Measurements from ENCODE around the gene TSPAN4.

Gene TSPAN4, protein sequence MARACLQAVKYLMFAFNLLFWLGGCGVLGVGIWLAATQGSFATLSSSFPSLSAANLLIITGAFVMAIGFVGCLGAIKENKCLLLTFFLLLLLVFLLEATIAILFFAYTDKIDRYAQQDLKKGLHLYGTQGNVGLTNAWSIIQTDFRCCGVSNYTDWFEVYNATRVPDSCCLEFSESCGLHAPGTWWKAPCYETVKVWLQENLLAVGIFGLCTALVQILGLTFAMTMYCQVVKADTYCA

DNA sequence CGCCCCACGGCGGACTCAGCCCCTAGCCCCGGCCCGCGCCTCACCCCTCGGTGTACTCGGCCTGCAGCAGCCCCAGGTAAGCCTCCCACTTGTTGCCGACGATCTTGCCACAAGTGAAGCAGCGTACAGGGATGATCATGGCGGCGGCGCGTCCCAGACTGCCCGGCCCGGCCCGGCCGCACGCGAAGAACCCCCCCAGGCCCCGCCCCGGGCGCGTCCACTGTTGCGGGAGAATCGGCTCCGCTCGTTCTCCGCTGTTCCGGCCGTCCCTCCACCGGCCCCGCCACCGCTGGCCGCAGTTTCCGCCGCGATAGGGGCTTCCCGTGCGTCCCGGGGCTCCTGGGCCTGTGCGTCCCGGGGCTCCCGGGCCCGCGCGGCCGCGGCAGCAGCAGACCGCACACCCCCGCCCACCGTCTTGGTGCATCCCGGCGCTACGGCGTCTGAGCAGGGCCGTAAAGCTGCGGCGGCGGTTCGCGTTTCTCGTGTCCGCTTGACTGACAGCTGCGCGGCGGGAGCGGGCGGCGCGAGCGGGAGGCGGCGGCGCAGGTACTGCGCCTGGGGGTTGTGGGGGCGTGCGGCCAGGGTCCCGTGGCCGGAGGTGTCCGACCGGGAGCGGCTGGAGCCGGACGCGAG lies at the start of gene TSPAN4, which contains the start of gene POLR2L:
TSS of gene TSPAN4 (plus strand) at position 483 of the 633 bp plus-strand sequence. CDS start 7,453 bp downstream, outside the sequence.
TSS of gene POLR2L (minus strand) at position 160 of the 633 bp plus-strand sequence. CDS start at position 139, 21 bp downstream.
- peak; percentile 70 to 73 for DNase-seq (ENCODE audit: low read depth in 2 of 2, low spot score in 1 of 2)

DNA sequence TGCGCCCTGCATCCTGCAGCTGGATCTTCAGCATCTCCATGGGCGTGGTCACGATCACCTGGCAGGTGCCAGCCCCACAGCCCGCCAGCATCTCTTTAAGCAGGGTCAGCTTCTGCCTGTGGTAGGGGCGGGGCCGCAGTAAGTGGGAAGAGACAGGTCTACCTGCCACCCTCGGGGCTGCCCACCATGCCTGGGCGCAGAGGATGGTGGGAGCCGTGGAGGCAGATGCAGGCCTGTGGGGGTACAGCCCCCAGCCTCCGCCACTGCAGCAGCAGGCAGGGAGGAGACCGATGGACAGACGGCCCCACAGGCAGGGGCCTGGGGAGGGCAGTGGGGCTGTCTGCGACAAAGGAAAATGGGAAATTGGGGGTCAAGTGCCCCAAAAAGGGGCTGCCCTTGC lies 49.8 kb upstream of the TSPAN4 start:
- DNase-seq (ENCODE audit: low read depth in 2 of 2, low spot score in 1 of 2), result no peak

DNA sequence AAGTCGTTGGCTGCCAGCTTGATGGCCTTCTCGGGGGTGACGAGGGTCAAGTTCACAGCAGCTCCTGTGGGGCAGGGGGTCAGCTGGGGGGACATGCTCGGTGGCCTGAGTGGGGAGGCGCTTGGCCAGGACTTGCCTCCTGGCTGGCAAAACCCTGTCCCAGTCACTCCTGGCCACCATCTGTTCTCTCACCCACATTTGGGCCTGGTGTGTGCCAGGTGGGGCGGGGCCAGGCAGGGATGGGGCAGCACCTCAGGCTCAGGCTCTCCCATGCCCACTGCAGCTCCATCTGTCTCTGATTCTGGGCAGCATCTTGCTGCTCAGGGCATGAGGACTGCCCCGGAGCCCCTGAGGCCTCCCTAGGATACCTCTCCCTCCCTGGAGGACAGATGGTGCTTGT lies 49.1 kb upstream of the TSPAN4 start:
- no peak for DNase-seq (ENCODE audit: low read depth in 2 of 2, low spot score in 1 of 2)

DNA sequence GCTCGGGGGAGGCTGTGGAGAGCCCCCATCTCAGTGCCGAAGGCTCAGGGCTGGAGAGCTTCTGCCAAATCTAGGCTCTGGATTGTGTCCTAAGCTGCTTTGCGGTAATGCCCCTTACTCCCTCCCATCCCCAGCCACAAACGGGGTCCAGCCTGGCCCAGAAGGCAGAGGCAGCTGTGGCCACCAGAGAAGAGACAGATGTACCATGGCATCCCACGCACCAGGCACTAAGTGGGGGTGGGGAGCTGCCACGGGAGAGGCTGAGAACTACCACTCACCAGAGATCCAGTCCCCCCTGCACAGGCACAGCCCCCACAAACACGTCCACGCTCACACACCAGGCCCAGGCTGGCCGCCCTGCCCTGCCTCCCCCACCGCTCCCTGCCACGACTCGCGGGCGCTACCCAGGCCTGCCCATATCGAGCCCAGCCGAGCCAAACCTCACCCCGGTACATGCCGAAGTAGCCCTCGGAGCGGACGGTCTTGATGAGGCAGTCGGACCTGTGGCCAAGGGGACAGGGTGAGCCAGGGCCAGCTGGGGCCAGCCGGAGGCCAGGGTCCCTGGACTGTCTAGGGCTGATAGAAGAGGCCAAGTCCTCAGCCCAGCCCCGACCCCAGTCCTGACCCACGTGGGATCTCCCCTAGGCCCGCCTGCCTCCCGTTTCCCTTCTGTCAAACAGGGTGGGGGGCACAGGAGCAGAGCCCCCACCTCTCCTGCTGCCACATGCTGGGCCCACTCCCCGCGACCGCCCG lies 48.5 kb upstream of the TSPAN4 start:
- DNase-seq (ENCODE audit: low read depth in 2 of 2, low spot score in 1 of 2), result no peak

DNA sequence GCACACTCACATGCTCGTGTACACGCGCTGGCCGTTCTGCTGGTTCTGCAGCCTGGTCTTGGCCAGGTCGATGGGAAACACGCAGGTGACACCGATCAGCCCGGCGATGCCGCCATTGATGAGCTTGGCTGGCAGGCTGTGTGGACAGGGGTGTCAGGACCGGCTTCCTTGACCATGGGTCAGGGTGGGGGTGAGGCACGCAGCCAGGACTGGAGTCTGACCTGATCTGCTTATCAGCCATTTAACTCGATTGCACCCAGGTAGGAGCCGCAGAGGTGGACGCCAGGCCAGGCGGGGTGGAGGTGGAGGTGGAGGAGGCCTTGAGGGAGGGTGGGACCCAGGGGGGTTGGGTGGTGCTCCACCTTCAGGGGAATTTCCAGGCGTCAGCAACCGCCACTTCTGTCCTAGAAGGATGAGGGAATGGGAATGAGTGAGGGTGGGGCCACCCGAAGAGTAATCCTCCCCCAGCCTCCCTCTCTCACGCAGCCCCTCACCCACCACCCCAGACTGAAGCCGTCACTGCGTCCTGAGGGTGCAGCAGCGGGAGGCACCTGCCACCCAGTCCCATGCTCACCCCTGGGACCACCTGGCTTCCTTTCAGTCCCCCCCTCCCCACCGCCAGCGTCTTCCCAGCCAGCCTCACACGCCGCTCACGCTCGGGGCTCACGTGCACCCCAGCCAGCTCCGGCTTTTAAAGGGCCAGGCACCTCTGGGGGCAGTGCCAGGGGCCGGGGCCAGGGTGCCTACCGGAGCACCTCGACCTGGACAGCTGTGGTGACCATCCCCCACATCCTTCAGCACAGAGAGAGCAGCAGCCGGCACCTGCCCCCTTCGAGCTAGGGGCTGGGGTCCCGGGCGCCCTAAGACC lies 47.7 kb upstream of the TSPAN4 start:
- no peak for DNase-seq (ENCODE audit: low read depth in 2 of 2, low spot score in 1 of 2)

DNA sequence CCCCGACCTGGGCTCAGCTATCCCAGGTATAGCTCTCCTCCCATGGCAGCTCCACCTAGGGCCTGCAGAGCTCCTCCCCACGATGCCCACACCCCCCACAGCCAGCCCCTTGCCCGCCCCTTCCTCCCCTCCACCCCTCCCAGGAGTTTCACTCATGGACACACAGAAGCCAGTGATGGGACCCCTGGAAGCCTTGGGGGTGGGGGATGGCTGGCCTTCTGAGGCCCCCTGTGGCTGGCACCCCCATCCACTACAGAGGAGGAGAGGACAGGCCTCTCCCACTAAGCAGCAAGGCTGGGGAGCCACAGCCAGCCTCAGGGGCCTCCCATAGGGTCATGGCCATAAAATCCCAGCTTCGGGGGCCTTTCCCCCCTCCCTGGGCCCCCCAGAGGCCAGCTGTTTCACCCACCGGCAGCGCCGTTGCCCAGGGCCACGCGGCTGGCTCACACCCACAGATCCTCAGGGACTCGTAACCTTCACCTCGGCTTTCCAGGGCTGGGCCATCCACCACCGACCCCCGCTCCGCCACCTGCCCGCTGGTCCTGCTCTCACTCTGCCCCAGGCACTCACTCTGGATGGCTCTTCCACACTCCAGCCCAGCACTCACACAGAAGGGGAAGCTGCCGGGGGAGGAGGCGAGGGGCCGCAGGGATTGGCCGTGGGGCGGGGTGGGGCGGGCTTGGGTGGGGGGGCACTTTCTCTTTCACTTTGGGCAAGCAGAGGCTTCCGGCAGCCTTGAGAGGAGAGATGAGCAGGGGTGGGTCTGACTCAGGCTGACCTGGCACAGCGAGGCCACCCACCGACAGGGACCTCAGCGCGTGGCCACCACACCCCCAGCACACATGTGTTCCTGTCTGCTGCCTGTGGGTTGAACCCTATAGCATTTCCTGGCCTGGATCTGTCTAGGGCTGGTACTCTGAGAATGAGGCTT lies 46.8 kb upstream of the TSPAN4 start:
- DNase-seq (ENCODE audit: low read depth in 2 of 2, low spot score in 1 of 2), result peak; percentile 62 to 77

DNA sequence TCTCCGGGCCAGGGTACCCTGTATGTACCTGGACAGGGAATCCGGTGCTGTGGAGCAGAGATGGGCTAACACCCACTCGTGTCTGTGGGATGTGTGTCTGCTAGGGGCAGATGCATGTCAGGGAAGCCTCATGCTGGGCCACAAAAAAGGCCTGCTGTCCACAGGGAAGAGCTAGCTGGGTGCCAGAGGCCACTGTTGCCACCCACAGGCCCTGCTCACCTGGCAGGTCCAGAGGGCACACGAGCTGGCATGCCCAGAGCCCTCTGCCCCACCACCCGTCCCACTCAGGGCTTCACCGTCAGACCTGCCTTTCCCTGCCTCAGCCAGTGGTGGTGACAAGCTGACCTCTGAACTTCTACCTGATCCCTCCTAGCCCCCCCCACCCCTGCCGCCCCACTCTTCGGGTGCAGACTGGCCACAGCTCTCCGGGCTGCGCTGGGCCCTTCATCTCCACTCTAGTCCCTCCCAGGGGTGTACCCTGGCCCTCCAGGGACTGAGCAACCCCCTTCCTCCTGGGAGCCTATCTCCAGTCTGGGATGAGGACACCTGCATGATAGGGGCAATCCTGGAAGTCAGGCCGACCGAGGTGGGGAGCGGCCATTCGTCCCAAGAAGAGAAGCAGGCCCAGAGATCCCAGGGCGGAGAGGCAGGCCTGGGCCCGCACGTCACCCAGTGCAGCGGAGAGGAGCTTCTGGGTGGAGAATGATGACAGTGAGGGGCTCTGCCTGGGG lies 45.9 kb upstream of the TSPAN4 start:
- no peak for DNase-seq (ENCODE audit: low read depth in 2 of 2, low spot score in 1 of 2)

DNA sequence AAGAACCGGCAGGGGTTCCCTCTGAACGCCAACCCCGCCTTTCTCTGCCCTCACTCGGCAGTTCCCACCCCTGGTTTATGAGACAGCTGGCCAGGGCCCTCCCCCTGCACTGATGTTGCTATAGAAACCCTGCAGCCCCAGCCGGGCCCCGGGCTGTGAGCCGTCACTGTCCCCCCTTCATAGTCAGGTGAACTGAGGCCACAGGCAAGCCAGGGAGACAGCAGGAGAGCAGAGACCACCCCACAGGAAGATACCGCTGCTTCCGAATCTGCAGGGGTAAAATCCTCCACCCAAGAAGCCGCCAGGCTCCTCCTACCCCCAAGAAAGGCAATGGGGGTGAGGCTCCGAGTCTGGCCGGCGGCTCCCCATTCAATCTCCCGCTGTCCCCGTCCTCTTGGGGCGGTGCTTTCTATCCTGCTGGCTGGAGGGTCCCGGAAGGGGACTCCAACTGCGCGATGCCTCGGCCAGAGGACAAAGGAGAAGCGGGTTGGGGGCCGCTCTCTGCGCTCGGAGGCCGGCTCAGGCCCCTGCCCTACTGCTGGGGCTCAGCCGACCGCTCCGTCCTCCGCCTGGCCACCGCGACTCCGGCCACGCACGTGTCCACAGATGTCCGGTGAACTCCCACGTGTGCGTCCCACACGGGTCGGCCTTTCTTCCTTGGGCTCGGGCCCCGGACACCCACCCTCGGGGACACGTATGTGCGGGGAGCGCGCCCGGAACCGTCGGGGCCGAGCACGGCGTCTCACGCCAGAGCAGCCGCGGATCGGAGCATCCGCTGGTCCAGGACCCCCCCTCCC lies 45.2 kb upstream of the TSPAN4 start:
- DNase-seq (ENCODE audit: low read depth in 2 of 2, low spot score in 1 of 2), result peak; percentile 33 to 63

DNA sequence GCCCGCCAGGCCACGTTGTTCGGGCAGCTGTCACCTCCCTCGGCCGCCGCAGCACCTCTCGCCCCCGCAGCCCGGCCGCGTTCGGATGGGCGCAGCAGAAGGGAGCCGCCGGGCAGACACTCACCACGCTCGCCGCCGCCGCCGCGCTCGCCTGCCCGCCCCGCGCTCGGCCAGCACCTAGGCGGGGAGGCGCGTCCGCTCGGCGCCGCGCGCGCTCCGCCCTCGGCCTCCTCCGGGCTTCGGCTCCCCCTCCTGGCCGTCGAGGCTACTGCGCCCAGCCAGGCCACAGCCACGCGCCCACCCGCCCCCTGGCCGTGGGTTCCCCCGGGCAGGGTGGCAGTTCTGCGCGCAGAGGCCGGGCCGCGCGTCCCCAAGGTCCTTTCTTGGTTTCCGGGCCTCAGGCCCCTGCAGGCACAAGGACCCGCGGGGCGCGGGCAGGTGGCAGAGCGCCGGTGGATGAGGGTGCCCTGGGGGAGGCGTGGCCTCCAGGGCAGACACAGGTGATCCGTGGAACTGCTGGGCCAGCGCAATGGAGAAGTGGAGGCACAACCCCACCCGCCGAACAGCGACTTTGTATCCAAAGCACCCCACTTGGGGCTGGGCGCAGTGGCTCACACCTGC lies 44.4 kb upstream of the TSPAN4 start, which contains the start of gene SLC25A22:
TSS of gene SLC25A22 (minus strand) at position 189 of the 621 bp plus-strand sequence. CDS start 3,275 bp downstream, outside the sequence.
- DNase-seq (ENCODE audit: low read depth in 2 of 2, low spot score in 1 of 2), result peak; percentile 59 to 63

DNA sequence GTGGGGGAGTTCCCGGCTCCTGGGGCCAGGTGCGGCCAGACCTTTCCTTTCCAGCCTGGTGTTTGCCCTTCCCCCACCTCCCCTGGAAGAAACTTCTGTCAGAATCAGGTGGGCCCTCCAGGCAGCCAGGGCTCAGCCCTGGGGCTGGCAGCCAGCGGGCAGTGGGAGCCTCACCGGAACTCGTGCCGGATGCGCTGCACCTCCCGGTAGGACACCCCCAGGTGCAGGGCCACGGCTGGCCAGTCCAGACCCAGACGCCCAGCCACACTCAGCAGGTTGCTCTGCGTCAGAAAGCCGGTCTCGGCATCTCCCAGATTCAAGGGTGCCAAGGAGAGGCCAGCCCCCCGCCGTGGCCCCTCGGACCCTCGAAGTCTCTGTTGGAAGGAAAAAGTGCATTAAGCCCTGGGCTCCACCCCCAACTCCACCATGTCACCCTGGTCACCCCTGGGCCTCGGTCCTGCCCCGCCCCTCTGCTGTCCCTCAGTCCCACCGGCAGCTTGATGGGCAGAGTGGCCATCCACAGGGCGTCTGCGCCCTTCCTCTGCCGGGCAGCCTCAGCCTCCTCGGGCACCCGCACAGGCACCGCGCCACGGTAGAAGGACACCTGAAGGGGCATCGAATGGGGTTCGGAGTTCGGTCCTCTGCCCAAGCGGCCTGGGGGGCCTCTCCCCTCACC lies 42.9 kb upstream of the TSPAN4 start:
- DNase-seq (ENCODE audit: low read depth in 2 of 2, low spot score in 1 of 2), result no peak

DNA sequence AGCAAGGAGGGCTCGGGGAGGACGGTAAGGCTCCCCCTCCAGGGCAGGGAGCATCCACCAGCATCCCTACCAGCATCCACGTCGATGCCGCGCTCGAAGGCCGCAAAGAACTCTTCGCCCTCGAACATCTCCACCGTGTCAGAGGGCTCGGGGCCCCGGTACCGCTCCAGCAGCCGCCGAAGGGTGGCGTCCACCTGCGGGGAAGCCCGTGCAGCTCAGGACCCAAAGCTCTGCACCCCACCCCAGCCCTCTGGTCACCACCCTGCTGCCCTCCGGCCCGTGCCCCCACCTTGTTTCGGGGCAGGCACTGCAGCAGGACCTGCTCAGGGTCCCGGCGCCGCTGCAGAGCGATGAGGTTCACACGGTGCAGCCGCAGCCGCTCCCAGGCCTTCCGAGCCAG lies 42.2 kb upstream of the TSPAN4 start:
- DNase-seq (ENCODE audit: low read depth in 2 of 2, low spot score in 1 of 2), result no peak

DNA sequence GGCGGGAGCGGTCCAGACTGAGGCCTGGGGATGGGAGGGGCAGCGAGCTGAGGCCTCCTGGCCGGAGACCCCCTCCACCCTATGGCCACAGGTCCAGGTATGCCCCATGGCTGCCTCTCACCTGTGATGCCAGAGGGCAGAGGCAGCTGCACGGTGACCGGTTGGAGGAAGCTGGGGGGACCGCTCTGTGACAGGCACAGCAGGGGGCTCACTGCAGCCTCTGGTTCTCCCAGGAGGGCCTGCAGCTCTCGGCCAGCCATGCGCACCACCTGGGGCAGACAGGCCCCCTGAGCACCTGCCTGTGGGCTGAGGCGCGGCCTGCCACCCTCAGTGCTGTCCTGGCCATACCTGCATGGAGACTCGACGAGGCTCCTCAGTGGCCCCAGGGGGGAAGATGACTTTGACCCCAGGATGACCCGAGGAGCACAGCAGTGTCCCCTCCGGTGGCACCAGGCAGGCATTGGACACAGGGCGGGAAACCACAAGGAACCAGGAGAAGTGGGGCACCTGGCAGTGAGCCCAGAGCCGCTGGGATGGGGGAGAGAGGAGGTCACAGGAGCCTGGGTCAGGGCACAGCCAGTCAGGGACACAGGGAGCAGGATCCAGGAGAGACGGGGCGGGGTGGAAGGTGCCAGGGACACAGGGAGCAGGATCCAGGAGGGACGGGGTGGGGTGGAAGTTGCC lies 41.4 kb upstream of the TSPAN4 start:
- DNase-seq (ENCODE audit: low read depth in 2 of 2, low spot score in 1 of 2), result no peak

DNA sequence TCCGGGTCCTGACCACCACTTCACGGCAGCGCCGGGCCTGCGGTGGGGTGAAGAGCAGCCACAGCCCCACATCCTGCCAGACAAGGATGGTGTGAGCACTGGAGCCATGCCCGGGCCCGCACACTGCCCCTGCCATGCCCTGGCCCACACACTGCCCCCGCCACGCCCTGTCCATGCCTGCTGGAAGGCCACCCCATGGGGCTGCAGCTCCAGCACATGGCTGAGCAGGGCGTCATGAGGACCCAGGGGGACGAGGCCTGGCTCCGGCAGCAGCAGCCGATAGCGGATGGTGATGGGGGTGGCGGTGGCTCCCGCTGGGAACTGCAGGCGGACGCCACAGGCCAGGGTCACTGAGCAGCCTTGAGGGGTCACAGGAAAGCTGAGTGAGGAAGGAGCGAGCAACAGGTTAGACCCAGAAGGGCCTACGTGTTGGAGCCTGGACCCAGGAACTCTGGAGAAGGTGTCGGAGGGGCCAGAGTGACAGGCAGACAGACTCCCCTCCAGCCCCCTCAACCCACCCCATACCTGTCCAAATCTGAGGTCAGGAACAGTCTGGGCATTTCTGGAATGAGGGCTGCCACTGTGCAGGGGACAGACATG lies 40.5 kb upstream of the TSPAN4 start:
- DNase-seq (ENCODE audit: low read depth in 2 of 2, low spot score in 1 of 2), result no peak

DNA sequence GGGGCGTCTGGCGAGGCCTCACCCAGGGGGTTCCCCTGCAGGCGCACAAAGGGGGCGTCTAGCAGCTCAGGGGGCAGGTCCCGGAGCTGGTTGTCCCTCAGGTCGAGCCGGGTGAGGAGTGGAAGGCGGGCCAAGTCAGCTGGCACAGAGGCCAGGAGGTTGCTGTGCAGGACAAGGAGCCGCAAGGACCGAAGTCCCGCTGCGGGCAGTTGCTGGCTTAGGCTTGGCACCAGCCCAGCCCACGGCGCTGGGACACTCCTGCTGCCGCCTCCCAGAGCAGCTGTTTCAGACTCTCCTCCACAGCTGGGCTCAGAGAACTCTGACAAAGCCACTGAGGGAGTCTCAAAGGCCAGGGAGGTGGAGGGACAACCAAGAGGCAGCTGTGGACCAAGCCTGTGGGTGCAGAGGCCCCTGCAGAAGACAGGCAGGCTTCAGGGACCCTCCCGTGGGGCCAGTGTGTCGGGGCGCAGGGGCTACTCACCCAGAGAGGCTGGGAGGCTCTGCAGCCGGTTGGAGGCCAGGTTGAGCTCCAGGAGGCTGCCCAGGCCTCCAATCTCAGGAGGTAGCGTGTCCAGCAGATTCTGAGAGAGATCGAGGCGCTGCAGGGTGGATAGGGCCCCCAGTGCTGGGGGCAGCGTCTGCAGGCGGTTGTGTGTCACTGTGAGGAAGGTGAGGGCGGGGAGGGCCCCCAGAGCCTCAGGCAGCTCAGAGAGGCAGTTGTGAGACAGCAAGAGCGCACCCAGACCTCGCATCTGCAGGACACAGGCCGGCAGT lies 39.8 kb upstream of the TSPAN4 start:
- DNase-seq (ENCODE audit: low read depth in 2 of 2, low spot score in 1 of 2), result no peak

DNA sequence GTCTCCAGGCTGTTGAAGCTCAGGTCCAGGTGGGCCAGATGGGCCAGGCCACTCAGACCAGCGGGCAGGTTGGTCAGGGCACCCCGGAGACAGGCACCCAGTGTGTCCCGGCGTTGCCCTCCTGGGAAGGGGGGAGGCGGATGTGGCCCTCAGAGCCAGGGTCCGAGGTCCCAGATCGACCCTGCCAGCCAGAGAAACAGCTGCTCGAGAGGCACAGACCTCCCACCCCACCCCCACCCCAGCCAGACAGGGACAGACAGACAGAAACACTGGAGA lies 39.2 kb upstream of the TSPAN4 start:
- no peak for DNase-seq (ENCODE audit: low read depth in 2 of 2, low spot score in 1 of 2)
